Chondrocyte (in vitro differentiated cells): ENCODE results near the gene HOXC6. TPM values are rescaled to one million over a fixed set of nuclear protein-coding genes. Genes with fewer than 3 reads are reported as not detected.

ENCODE experiments used
- DNase-seq: peaks from one replicate; pipeline ENCODE4 v3.0.0; 2021; ENCODE audit warnings: mixed read lengths, low spot score
- H3K27ac Mint-ChIP-seq: one replicate; pipeline ENCODE4 v1.8.0; 2021; ENCODE audit warnings: mild to moderate bottlenecking, moderate library complexity, mixed read lengths; ENCODE audit not compliant: unreplicated experiment
- H3K27me3 Mint-ChIP-seq: 2 replicates; pipeline ENCODE4 v1.8.0; 2021; ENCODE audit warnings: low read depth, mixed read lengths
- H3K36me3 Mint-ChIP-seq: 2 replicates; pipeline ENCODE4 v1.8.0; 2021; ENCODE audit warnings: low read depth, mixed read lengths
- H3K4me1 Mint-ChIP-seq: 2 replicates; pipeline ENCODE4 v1.8.0; 2021; ENCODE audit warnings: low read depth, mild to moderate bottlenecking, mixed read lengths
- H3K4me3 Mint-ChIP-seq: one replicate; pipeline ENCODE4 v1.8.0; 2021; ENCODE audit warnings: mild to moderate bottlenecking, moderate library complexity, mixed read lengths; ENCODE audit not compliant: unreplicated experiment
- H3K9me3 Mint-ChIP-seq: 2 replicates; pipeline ENCODE4 v1.8.0; 2021; ENCODE audit warnings: low read depth, mixed read lengths
- CTCF ChIP-seq: fragments of 200-600 bp; sonication (generic); IDR thresholded peaks from 2 replicates; pipeline ENCODE4 v1.5.0; 2021; ENCODE audit warnings: antibody characterized with exemption, mild to moderate bottlenecking, moderate library complexity
- total RNA-seq: library from RNA; stranded (reverse); gene quantifications from 3 replicates; pipeline ENCODE4 v1.2.1, GENCODE V29; 2021

The HOXC6 gene
- total RNA-seq, 1 donor from 2014 or later, result not detected

GRCh38 chr12:54032627-54033100 is 4.4 kb downstream of the HOXC6 start, which contains the start of gene HOXC5:
Gene HOXC5, plus strand, starts transcription at chr12:54033050. Its CDS starts 73 bp downstream, at chr12:54033123.
- H3K27ac Mint-ChIP-seq, result no peak within 1 kb of the TSS
- H3K9me3 Mint-ChIP-seq, result peaks cover 3% of the 10 kb centered on the region
- peaks cover 6% of the 10 kb centered on the region for H3K36me3 Mint-ChIP-seq
- DNase-seq, result no peak
- H3K4me1 Mint-ChIP-seq, result peaks cover 19% of the 10 kb centered on the region
- H3K4me3 Mint-ChIP-seq, result no peak within 1 kb of the TSS
- TF ChIP-seq CTCF, result peak; percentile 79
- peaks cover 78% of the 10 kb centered on the region for H3K27me3 Mint-ChIP-seq

GRCh38 chr12:54033106-54033979 is 5.1 kb downstream of the HOXC6 start:
- H3K27me3 Mint-ChIP-seq, result peaks cover 76% of the 10 kb centered on the region
- H3K4me1 Mint-ChIP-seq, result peaks cover 19% of the 10 kb centered on the region
- no peak overlapping the region for H3K4me3 Mint-ChIP-seq
- DNase-seq, result no peak
- peaks cover 3% of the 10 kb centered on the region for H3K9me3 Mint-ChIP-seq
- H3K36me3 Mint-ChIP-seq, result peaks cover 6% of the 10 kb centered on the region
- H3K27ac Mint-ChIP-seq, result no peak overlapping the region
- no peak for TF ChIP-seq CTCF

- Mint-ChIP-seq H3K36me3 (peaks cover 6% of the 10 kb centered on the region), H3K27me3 (peaks cover 79% of the 10 kb centered on the region), H3K4me1 (peaks cover 19% of the 10 kb centered on the region), H3K9me3 (peaks cover 3% of the 10 kb centered on the region), H3K4me3 (no peak overlapping the region), H3K27ac (no peak overlapping the region)
- DNase-seq, result no peak
- no peak for TF ChIP-seq CTCF
Observed at GRCh38 chr12:54033980-54034784, 5.9 kb downstream of the HOXC6 start.

- Mint-ChIP-seq H3K4me3 (no peak overlapping the region), H3K36me3 (peaks cover 5% of the 10 kb centered on the region), H3K9me3 (peaks cover 3% of the 10 kb centered on the region), H3K4me1 (peaks cover 15% of the 10 kb centered on the region), H3K27ac (no peak overlapping the region), H3K27me3 (peaks cover 80% of the 10 kb centered on the region)
- DNase-seq, result no peak
- no peak for TF ChIP-seq CTCF
Observed at GRCh38 chr12:54034785-54035310, 6.6 kb downstream of the HOXC6 start.
